Activated naive CD8-positive, alpha-beta T cell treated with anti-CD3 and anti-CD28 coated beads, Interleukin-2, amount 50 U/mL, for 16 hours (primary cell): ENCODE results near the gene EML3.
"Not testable (repeated sequence)": the region's sequence is repeated elsewhere in the genome, so short reads cannot be mapped to it uniquely, and the experiment has no call there.

ENCODE experiments used
- DNase-seq: peaks from one replicate; pipeline ENCODE4 v3.0.0-alpha.2; 2020; ENCODE audit warnings: low read depth, low spot score

Gene EML3

DNA sequence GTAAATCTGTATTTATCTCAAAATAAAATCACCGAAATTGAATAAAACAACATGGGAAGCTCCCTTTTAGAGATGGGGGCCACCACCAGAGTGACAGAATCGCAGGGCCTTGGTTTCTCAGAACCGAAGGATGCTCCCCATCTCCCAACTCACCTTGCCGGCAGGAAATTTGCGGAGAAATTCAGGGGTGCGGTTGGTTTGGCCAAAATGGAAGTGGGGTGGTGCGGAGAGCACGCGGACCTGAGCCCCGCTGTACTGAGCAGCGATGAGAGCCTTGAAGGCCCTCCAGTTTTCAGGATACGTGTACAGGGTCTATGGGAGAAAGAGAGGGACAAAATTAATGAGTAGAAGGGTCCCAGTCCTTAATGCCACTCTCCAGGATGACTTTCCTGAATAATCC lies 40.1 kb downstream of the EML3 start:
- DNase-seq = no peak

DNA sequence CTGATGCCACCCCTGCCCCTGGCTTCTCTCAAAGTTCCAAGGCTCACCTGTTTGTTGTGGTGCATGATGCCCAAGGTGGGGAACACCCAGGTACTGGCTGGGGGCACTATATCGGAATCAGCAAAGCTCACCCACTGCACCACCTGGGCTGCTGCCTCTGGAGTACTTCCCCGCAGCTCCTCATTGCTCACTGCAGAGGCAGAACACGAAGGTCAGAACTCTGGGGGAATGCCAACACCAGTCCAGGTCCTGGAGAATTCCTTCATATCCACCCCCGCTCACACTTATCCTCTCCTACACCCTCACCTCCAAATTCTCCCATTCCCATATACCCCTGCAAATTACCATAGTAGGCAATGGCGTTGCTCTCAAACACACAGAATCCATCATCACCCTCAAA lies 41.1 kb downstream of the EML3 start:
- DNase-seq = not testable (repeated sequence)

DNA sequence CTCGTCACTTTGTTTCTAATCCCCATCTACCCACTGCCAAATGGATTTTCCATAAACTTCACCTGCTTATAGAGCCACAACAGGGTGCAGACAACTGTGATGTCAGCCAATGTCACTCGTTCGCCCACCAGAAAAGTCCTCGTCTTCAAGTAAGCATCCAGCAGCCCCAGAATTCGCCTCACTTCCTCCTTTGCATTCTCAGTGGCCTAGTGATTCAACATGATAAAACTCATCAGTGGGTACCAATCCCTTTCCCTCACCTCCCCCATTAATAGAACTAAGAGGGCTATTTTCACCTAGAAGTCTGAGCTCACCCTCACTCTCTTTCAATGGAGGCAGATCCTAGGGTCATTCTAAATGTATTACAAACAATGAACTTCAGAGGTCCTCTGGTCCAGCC lies 41.7 kb downstream of the EML3 start:
- not testable (repeated sequence) for DNase-seq

DNA sequence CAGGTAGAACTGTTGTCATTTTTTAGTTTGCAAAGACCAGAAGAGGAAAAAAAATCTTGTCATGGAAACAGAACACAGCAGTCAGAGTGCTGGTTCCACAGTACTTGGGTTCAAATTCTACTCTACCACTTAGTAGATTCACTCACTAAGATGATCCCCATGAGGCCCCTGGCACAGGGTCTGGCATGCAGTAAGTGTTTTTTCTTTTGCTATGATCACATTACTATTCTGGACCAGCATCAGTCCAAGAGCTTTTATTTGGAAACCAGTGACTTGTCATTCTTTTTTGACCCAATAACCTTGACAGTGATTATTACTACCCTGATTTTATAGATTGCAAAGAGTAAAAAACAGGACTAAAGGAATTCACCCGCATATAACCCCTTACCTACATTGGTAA lies 43.0 kb downstream of the EML3 start:
- DNase-seq = no peak

DNA sequence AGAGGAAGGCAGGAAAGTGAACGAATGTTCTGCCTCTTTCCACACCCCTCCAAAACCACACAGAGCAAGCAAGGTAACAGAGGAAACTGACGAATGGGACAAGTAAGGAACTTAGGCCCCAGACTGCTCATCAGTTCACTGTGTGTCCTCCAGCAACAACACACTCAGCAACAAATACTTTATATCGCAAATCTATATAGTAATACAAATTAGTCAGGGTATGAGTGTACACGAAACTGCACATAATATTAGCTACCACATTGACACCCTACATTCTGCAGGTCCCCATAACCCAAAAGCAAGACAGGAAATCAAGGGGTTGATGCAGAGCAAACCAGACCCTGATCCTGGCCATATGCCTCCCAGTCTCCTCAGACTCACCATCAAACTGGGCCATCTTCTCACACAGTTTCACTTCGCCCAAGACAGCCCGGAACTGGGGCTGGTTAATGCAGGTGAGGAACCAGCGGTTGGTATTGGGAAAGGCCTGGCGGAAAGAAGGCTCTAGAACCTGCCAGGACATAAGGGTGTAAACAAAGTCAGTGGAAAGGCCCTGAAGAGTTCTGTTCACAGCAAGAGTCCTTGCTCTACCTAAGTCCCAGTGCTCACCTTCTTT lies 45.4 kb downstream of the EML3 start:
- DNase-seq = no peak

GRCh38 chr11:62566247-62566646 lies 46.3 kb downstream of the EML3 start:
- no peak for DNase-seq

DNA sequence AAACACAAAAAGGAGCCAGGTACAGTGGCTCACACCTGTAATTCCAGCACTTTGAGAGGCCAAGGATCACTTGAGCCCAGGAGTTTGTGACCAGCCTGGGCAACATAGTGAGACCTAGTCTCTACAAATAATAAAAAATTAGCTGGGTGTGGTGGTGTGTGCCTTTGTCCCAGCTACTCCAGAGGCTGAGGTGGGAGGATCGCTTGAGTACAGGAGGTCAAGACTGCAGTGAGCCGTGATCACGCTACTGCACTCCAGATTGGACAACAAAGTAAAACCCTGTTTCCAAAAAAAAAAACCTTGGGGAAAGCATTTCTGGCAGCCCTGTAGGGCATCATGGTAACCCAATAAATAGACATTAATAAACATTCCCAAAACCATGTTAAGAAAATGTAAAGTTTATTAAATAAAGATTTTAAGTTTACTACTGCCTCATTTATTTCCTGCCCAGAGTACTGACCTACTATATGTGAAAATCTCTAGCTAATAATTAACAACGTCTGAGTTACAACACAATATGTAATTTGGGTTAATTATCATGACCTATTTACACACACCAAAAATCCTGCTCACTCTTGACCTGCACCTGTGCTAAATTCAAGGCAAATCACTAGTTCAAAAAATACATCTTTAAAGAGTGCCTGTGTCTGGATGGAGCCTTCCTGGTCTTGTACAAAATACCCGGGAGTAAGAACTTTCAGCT lies 47.3 kb downstream of the EML3 start:
- DNase-seq = no peak

GRCh38 chr11:62561677-62562230 lies 50.8 kb downstream of the EML3 start:
- DNase-seq = not testable (repeated sequence)

DNA sequence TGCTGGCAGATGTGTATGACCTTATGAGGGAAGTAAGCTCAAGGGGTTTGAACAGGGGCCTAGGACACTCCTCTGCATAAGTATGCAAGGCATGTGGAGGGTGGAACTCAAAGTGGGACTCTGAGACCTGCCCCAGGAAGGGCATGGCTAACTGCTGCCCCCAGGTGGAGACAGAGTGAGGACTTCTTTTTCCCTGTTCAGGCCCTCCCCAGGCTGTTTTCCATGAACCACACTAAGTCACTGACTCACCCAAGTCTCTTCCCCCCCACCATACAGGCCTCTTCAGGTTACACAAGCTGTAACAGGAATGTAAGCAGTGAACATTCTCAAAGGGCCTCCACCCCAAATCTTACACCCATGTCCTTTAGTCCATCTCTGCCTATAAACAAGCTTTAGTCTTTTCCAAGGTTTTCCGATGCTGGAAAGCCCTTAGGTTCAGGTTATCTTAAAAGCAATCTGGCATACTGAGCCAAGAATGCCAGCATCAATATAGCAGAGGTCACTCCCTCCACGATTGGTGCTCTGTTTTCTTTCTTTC lies 51.9 kb downstream of the EML3 start:
- no peak for DNase-seq

DNA sequence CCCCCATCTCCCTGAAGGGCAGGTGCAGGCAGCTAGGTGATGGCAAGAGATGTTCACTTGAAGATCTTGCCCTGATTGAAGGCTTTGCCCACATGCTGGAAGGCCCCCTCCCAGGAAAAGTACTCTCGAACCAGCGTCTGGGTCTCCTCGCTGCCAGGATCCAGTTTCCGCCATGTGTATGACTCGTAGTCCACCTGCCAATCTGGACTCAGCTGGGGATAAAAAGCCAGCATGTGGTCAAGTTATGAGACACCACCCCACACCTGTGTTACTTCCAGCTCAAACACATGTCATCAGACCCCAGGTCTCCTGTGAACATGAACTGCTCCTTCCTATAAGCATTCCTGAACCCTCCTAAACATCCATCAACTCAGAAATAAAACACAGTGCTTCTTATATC lies 52.9 kb downstream of the EML3 start:
- DNase-seq = not testable (repeated sequence)

- DNase-seq = no peak
Observed at GRCh38 chr11:62559204-62559603, 53.4 kb downstream of the EML3 start.

- no peak for DNase-seq
Observed at GRCh38 chr11:62558669-62559068, 53.9 kb downstream of the EML3 start.

DNA sequence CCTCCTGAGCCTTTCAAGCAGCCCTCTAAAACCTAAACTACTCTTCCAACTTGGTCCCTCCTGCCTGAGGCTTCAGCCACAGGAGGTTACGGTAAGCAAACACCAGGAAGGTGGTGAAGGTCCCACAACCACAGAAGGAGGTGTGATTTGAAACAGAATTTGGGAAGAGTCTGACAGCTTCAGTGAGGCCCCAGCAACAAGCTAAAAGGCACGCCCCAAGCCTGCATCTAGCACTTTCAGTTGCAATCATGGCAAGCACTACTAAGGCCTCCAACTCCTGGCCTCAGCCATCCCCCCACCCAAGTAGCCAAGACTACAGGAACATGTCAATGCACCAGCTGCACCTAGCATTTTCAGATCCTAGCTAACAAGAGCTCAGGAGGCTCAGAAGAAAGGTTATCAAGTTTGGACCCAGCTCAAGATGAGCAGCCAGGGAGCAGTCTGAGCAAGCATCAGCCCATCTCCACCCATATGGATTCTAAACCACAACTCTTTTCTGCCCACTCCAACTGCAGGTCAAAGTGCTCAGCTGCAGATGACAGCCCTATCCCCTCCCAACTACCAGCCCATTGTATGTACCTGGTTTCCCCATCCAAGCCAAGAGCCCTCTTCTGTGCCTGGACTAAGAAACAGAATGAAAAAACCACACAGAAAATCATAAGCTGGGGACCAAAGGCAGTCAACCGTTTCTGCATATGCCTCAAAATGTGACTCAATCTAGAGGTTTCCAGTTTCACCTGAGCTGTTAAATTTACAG lies 55.5 kb downstream of the EML3 start:
- DNase-seq = no peak

GRCh38 chr11:62556108-62556874 lies 56.3 kb downstream of the EML3 start:
- no peak for DNase-seq

GRCh38 chr11:62555464-62556107 lies 57.0 kb downstream of the EML3 start:
- no peak for DNase-seq

DNA sequence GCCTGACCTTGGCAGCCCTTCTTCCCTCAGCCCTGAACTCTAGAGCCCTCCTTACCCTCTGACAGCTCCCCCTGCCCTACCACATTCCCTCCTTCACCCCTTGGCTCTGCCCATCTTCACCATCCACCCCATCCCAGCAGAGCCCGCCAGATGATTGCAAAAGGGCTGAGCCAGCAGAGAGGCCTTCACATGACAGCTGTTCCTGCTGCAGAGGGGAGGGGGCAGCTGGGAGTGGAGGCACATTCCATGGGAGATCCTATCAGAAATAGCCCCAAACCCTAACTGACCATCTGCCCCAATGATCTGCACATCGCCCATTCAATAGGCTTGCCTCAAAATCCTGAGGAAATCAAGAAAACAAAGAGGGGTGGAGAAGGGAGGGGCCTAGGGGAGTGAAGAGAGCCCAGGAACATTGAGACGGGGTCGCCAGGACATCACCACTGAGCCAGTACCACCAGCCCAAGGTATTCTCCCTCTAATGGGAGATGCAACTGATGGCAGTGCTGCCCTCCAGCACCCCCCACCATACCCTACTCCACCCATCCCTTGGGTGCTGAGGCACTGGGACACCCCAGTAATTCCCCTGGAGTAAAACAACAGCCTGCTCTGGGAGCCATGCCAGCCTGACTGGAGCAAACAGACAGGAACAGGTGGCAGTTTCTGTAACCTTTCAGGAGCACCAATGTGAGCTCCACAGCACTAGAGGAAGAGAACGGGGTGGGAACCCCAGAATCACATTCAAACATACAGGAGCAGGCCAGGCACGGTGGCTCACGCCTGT lies 58.0 kb downstream of the EML3 start:
- no peak for DNase-seq

- no peak for DNase-seq
Observed at GRCh38 chr11:62553839-62554361, 58.7 kb downstream of the EML3 start.

GRCh38 chr11:62553080-62553838 lies 59.3 kb downstream of the EML3 start:
- DNase-seq = no peak

DNA sequence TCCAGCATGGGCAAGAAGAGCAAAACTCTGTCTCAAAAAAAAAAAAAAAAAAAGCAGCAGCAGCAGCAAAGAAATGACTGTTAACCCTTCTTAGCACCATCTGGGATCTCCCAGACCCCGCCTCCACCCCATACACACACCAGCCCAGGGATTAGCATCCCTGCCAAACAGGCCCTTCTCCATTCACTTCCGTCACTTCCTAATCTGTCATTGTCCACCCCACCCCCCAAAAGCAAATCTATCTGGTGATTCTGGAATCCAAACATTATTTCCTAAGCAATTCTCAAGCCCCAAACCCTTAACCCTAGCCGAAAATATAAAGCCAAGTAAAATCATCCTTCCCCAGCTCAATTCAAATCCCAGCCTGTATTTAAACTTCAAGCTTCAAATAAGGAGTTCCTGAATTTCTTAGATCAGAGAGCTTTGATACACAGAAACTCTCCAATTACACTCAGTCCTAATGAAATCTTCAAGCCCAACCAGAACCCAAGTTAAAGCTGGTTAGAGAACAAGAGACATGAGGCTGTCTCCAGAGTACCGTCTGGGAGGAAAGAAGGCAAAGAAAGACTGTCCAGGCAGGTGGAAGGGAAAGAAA lies 60.0 kb downstream of the EML3 start:
- DNase-seq = no peak
